ENCODE data around the gene SATB2. TPM values are rescaled to one million over a fixed set of nuclear protein-coding genes. Genes with fewer than 3 reads are reported as not detected.

The SATB2 gene
- total RNA-seq, 4 donors from 2014 or later: 2.2 to 6.6 (median 5.0) TPM

- 69% methylated on average over 3 of the region's 3 CpGs for WGBS
- Histone ChIP-seq H3K4me1 (no peaks in the 10 kb centered on the region), H3K4me3 (no peak overlapping the region), H3K9me3 (no peaks in the 10 kb centered on the region), H3K36me3 (no peaks in the 10 kb centered on the region), H3K27ac (replicated peaks in 1 of 4) (no peak overlapping the region), H3K27me3 (no peaks in the 10 kb centered on the region)
- TF ChIP-seq, protein P1, sequence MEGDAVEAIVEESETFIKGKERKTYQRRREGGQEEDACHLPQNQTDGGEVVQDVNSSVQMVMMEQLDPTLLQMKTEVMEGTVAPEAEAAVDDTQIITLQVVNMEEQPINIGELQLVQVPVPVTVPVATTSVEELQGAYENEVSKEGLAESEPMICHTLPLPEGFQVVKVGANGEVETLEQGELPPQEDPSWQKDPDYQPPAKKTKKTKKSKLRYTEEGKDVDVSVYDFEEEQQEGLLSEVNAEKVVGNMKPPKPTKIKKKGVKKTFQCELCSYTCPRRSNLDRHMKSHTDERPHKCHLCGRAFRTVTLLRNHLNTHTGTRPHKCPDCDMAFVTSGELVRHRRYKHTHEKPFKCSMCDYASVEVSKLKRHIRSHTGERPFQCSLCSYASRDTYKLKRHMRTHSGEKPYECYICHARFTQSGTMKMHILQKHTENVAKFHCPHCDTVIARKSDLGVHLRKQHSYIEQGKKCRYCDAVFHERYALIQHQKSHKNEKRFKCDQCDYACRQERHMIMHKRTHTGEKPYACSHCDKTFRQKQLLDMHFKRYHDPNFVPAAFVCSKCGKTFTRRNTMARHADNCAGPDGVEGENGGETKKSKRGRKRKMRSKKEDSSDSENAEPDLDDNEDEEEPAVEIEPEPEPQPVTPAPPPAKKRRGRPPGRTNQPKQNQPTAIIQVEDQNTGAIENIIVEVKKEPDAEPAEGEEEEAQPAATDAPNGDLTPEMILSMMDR (IDR thresholded peaks at IDR 0.05): no peak
- no peak for TF ChIP-seq EP300 (IDR thresholded peaks at IDR 0.05)
- no peak for TF ChIP-seq POLR2AphosphoS5 (IDR thresholded peaks at IDR 0.05)
- no peak for TF ChIP-seq POLR2A (IDR thresholded peaks at IDR 0.05; ENCODE audit: low read depth)
- DNase-seq (ENCODE audit: extremely low spot score): no peak
- intact Hi-C loops (cut with DNase I): no loop called here
Observed at GRCh38 chr2:199364153-199364552, 93.6 kb downstream of the SATB2 start.

- no peaks in the 10 kb centered on the region for H3K9me3 ChIP-seq
- intact Hi-C loops (cut with DNase I): no loop called here
- H3K4me1 ChIP-seq: peaks cover 0 to 9% (median 0%) of the 10 kb centered on the region in 4 donors
- H3K27me3 ChIP-seq: no peaks in the 10 kb centered on the region
- no peak overlapping the region for H3K4me3 ChIP-seq
- WGBS: 41% methylated on average over 5 of the region's 5 CpGs
- TF ChIP-seq POLR2A (IDR thresholded peaks at IDR 0.05; ENCODE audit: low read depth): no peak
- no peak for TF ChIP-seq EP300 (IDR thresholded peaks at IDR 0.05)
- no peak for TF ChIP-seq POLR2AphosphoS5 (IDR thresholded peaks at IDR 0.05)
- H3K27ac ChIP-seq (replicated peaks in 1 of 4): no peak overlapping the region
- no peaks in the 10 kb centered on the region for H3K36me3 ChIP-seq
- no peak for DNase-seq (ENCODE audit: extremely low spot score)
Observed at GRCh38 chr2:199356412-199356811, 101.3 kb downstream of the SATB2 start.

DNA sequence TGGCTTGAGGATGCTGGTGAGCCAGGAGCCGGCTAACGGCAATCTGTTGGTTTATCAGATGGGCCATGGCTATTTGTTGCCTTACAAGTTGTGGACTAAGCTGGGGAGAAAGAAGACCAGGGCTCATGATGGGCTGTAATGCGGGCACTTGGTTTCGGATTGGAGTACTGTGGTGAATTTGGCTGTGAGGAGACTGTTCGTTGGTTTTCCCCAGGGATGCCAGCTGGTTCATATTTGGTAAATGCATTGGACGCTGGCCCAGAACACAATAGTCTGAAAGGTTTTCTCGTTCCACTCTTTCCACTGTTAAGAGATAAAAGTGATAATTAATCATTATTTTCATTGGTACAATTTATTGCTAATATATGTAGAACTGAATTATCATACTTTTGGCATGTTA lies 108.9 kb downstream of the SATB2 start:
- Histone ChIP-seq H3K4me3 (no peak overlapping the region), H3K4me1 (no peaks in the 10 kb centered on the region), H3K27me3 (no peaks in the 10 kb centered on the region), H3K9me3 (no peaks in the 10 kb centered on the region), H3K36me3 (peaks cover 0 to 8% (median 2%) of the 10 kb centered on the region in 4 donors), H3K27ac (replicated peaks in 1 of 4) (no peak overlapping the region)
- no peak for TF ChIP-seq POLR2A (IDR thresholded peaks at IDR 0.05; ENCODE audit: low read depth)
- no peak for TF ChIP-seq EP300 (IDR thresholded peaks at IDR 0.05)
- no peak for TF ChIP-seq POLR2AphosphoS5 (IDR thresholded peaks at IDR 0.05)
- TF ChIP-seq, protein P1 (IDR thresholded peaks at IDR 0.05): no peak
- WGBS: 86% methylated on average over 7 of the region's 7 CpGs
- DNase-seq (ENCODE audit: extremely low spot score): no peak
- intact Hi-C loops (cut with DNase I): no loop called here

DNA sequence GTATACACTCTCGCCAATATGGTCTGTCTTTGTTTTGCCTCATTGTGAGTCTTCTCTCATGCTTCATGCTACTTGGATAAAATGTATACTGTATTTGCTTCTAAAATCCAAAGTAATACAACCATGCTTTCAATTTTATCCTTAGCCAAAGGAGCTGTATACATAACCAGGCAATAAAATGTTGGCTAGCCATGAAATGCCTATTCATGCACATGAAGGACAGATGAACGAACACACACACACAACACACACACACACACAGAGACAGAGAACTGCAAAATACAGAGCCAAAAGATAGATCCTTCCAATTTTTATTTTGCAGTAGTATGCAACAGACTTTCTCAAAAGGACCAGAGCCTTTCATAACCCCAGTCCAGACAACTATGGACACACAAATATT lies 113.7 kb downstream of the SATB2 start:
- TF ChIP-seq, protein P1 (IDR thresholded peaks at IDR 0.05): no peak
- TF ChIP-seq POLR2AphosphoS5 (IDR thresholded peaks at IDR 0.05): no peak
- no peak for TF ChIP-seq POLR2A (IDR thresholded peaks at IDR 0.05; ENCODE audit: low read depth)
- no peak for TF ChIP-seq EP300 (IDR thresholded peaks at IDR 0.05)
- DNase-seq (ENCODE audit: extremely low spot score): no peak
- 90% methylated on average over 2 of the region's 2 CpGs for WGBS
- Histone ChIP-seq H3K27me3 (no peaks in the 10 kb centered on the region), H3K4me1 (peaks cover 0 to 7% (median 3%) of the 10 kb centered on the region in 4 donors), H3K4me3 (no peak overlapping the region), H3K9me3 (no peaks in the 10 kb centered on the region), H3K36me3 (peaks cover 0 to 8% (median 2%) of the 10 kb centered on the region in 4 donors), H3K27ac (replicated peaks in 1 of 4) (no peak overlapping the region)
- intact Hi-C loops (cut with DNase I): no loop called here

GRCh38 chr2:199342334-199342733 lies 115.4 kb downstream of the SATB2 start:
- no peak for DNase-seq (ENCODE audit: extremely low spot score)
- whole genome bisulfite sequencing: 78% methylated on average over 1 of the region's 1 CpG
- no peak overlapping the region for H3K27ac ChIP-seq (replicated peaks in 1 of 4)
- H3K4me3 ChIP-seq: no peak overlapping the region
- no peaks in the 10 kb centered on the region for H3K9me3 ChIP-seq
- H3K27me3 ChIP-seq: no peaks in the 10 kb centered on the region
- no peaks in the 10 kb centered on the region for H3K36me3 ChIP-seq
- intact Hi-C loops (cut with DNase I): no loop called here
- no peak for TF ChIP-seq POLR2A (IDR thresholded peaks at IDR 0.05; ENCODE audit: low read depth)
- TF ChIP-seq POLR2AphosphoS5 (IDR thresholded peaks at IDR 0.05): no peak
- TF ChIP-seq EP300 (IDR thresholded peaks at IDR 0.05): no peak
- TF ChIP-seq, protein P1 (IDR thresholded peaks at IDR 0.05): no peak
- peaks cover 0 to 7% (median 3%) of the 10 kb centered on the region in 4 donors for H3K4me1 ChIP-seq

Data from esophagus muscularis mucosa (tissue), 4 donors.